GM21717 (cell line): ENCODE data around the gene SRI.
"Not testable (repeated sequence)": the region's sequence is repeated elsewhere in the genome, so short reads cannot be mapped to it uniquely, and the experiment has no call there.

Source experiments
- ATAC-seq: cut with Tn5 transposase; IDR thresholded peaks from one replicate; pipeline ENCODE4 v1.9.1; 2021; ENCODE audit warnings: mild to moderate bottlenecking, moderate library complexity; ENCODE audit not compliant: unreplicated experiment

The SRI gene, protein sequence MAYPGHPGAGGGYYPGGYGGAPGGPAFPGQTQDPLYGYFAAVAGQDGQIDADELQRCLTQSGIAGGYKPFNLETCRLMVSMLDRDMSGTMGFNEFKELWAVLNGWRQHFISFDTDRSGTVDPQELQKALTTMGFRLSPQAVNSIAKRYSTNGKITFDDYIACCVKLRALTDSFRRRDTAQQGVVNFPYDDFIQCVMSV

DNA sequence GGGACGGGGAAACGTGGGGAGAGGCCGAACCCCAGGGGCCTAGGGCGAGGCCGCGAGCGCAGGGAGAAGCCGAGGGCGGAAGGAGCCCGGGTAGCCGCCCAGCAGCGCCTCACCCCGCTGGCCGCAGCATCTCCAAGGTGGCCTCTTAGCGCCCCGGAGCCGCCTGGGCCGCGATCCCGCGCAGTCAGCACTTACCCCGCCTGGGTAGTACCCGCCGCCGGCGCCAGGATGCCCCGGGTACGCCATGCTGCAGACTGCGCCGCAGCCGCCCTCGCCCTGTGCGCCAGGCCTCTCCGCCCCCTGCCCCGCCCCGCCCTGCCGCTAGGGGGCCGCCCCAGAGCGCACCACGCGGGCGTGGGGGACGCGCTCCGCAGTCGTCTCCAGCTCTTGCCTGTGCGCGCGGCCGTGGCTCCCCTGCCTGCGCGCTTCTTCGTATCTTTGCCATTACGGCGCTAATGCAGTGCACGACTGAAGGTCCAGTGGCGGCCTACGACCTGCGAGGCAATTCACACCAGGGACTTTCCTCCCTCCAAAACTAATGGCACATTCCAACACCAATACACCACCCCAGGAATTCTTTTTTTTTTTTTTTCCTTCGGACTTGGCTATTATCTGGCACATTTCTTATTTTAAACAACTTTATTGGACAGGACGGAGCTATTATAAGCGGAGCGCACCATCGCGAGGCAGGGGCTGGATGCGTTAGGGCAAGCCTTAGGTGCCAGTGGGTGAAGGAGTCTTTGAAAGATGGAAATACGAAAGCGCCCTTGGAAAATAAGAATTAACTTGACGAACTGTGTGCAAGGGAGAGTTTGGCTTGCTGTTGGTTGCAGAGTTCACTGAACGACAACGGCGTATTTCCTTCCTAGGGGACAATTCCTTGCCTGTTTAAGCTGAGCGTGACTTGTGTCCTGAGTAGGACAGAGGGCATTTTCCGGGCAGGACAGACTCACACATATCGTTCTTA lies at the start of gene SRI:
SRI (minus strand) TSS at position 258 of the 967 bp plus-strand sequence; CDS start at position 246, 12 bp downstream.
- peak; percentile 81 for ATAC-seq

DNA sequence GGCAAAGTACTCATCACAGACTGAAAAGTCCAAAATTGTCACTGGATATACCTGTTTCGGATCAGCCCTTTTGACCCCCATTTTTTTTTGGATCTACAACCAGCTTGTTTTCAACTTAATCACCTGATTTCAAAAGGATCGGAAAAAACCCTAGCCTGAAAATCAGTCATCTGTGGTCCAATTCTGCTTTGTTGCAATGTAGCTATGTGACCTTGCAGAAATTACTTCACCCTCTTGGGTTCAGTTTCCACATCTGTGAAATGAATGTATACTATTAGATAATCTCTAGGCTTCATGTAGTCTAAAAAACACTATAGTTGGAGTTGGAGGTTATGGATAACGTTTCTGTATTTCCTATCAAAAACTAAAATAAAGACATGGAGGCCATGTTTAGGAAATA lies 49.7 kb upstream of the SRI start:
- ATAC-seq = no peak

DNA sequence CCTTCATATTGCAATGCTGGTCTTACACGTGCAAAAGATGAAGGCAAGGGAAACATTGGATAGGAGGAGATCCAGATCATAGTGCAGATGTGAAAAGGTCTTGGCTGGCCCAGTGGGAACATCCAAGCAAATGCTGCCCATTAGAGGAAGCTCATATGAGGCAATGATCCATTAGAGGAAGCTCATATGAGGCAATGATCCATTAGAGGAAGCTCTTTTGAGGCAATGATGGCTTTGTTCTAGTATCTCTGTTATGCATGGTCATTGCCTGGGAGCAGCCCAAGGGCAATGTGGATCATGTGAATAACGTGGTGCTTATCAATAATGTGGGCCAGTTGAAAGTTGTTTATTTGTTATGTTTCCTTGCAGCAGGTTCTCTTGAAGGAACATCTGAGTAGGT lies 49.0 kb upstream of the SRI start:
- no peak for ATAC-seq

DNA sequence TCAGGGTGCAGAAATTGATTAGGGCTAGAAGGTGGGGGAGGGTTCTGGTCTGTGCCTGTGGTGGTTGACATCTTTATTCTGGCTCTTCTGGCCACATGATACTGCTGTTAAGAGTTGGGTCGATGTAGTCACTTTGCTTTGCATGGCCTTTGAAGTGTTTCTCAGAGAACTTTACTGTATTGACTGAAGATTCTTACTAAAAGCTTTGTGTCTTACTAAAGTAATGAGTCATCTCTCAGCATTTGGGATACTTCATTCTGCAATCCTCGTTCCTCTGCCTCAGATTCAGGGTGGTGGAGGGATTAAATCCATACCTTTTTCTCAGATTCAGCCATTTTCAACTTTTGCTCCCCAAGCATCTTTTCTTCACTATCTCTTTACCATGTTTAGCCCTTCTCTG lies 48.2 kb upstream of the SRI start:
- ATAC-seq = no peak

- ATAC-seq = no peak
Measured at GRCh38 chr7:88267421-88267820, 47.6 kb upstream of the SRI start.

DNA sequence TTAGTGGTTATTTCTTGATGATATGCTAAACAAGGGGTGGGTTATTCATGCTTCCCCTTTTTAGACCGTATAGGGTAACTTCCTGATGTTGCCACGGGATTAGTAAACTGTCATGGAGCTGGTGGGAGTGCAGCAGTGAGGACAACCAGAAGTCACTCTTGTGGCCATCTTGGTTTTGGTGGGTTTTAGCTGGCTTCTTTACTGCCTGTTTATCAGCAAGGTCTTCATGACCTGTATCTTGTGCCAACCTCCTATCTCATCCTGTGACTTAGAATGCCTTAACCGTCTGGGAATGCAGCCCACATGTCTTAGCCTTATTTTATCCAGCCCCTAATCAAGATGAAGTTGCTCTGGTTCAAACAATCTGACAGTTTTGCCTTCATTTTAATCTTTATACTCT lies 45.1 kb upstream of the SRI start:
- not testable (repeated sequence) for ATAC-seq

DNA sequence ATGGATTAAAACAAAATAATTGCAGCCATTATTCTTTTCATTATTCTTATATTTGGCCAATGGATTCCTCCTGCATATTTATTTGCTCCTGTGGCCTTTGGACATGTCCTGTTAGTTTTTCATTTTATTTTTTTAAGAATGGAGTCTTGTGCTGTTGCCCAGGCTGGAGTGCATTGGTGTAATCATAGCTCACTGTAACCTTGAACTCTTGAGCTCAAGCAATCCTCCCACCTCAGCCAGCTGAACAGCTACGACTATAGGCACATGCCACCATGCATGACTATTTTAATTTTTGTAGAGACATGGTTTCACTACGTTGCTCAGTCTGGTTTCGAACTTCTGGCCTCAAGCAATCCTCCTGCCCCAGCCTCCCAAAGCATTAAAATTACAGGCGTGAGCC lies 42.7 kb upstream of the SRI start:
- ATAC-seq = no peak

DNA sequence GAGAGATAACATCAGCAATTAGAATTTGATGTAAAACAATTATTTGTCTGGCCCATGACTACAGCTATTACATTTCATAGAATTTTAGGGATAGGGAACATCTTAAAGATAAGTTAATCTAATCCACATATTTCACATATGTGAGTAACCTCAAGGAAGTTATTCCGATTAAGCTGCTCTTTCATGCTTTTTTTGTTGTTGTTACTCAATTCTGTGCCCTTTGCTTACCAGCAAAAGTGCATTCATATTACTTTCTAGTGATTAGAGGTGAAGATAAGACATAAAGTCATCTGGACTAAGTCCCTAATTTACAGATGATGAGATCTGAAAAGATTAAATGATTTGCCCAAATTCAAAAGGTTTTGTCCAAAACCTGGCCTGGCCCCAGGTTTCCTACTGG lies 40.9 kb upstream of the SRI start:
- ATAC-seq = no peak

DNA sequence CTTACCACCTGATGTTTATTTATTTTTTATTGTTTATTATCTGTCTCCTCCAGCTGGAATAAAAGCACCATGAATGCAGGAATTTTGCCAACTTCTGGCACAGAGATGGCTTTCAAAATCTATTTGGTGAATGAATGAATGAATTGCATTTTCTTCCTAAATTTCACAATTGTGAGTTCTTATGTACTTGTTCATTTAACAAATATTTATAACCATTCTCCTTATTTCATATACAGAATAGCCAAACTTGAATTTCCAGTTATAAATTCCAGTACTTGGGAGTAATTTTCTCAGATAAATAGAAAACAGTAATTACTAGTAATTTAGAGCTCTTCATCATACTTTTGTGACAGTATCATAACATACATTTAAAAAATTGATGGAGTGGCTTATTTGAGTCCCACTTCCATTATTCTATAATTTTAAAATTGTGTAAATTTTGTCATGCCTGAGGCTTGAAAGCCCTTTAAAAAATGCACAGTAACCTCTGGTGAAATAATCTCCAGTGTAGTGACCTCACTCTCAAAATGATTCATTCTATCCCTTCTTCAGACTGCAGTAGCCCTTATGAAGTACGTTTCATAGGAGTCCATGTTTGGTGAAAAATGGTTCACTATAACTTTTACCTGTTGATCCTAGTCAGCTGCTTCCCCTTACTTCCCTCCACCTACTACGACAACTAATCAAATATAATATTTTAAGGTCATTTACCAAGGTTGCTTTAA lies 40.0 kb upstream of the SRI start:
- no peak for ATAC-seq

GRCh38 chr7:88258296-88258695 lies 38.5 kb upstream of the SRI start:
- not testable (repeated sequence) for ATAC-seq

DNA sequence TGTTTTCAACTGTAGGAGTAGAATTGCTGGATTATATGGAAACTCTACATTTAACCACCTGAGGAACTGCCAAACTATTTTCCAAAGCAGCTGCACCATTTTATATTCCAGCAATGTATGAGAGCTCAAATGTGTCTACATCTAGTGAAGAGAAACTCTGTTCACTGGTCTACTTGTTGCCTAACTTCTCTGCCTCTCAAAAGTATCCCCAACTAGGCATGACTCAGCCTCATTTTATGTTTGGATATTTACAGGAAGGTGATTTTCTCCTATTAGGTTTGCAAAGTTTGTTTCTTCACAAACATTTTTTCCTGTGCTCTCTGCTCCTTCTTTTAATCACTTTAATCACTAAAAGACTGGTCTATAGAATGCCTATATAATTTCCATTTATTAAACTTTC lies 37.1 kb upstream of the SRI start:
- ATAC-seq = no peak

DNA sequence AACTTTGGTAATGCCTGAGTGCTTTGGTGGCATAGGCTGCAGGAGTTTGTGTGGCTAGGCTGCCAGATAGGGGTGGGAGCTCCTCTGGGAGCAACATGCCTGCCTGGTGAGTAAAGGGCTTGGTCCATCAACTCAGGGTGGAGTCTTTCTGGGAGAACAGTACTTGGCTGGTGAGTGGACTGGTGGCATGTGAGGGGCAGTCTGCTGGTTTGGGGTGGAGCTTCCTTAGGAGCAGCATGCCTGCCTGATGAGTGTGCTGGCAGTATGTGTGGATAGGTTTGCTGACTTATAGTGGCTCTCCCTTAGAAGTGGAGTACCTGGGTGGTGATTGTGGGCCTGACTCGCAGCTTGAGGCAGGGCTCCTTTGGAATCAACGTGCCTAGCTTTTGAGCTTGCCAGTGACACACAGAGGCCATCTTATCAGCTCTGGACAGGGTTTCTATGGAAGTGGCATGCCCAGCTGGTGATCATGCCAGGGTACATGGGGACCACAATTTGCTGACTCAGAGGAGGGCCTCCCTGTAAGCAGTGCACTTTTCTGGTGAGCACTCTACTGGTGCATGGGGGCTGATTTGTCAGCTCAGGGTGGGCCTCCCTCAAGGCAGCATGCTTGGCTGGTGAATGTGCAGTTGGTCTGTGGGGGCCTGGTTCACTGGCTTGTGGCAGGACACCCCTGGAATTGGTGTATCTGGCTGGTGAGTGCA lies 35.0 kb upstream of the SRI start:
- no peak for ATAC-seq

DNA sequence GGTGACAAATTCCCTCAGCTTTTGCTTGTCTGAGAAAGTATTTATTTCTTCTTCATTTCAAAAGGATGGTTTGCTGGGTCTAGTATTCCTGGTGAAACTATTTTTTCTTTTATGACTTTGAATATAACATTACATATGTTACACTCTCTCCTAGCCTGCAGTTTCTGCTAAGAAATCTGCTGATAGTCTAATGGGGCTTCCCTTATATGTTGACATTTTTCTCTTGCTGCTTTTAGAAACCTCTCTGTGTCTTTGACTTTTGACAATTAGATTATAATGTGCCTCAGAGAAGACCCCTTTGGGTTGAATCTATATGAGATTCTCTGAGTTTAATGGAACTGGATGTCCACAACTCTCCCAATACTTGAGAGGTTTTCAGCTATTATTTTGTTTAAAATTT lies 33.8 kb upstream of the SRI start:
- ATAC-seq = no peak

DNA sequence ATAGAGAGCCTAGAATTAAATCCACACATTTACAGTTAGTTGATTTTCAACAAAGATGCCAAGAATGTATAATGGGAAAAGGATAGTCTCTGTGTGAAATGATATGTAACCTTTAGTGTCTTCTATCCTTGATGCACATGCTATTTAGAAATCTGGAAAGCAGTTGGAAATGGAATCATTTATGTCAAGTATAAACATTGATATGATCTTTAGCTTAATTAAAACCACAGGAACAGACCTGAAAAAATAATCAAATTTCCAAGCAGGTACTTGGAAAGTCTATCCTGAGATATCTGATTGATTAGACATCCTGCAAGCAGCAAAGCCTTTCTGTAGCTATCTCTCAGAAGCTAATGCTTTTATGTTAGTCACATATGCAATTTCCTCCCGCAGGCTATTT lies 24.4 kb upstream of the SRI start:
- ATAC-seq = no peak

- ATAC-seq = peak; percentile 70
Measured at GRCh38 chr7:88243345-88243909, 23.6 kb upstream of the SRI start.

DNA sequence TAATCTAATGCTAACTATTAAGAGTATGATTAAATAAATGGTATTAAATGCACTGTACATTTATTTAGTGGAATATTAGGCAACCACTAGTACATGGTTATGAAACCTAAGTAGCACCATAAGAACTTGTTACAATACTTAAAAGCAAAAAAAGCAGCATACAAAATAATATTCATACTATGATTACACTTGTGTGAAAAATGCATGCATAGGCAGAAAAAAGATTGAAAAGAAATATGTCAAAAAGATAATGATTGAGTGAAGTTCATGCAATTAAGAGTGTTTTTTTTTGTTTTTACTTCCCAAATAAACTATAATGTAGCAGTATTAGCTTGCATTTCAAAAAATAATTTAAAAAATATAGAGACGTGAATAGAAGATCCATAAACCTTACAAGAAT lies 20.0 kb upstream of the SRI start:
- no peak for ATAC-seq

- ATAC-seq = no peak
Measured at GRCh38 chr7:88233828-88234227, 14.0 kb upstream of the SRI start.

DNA sequence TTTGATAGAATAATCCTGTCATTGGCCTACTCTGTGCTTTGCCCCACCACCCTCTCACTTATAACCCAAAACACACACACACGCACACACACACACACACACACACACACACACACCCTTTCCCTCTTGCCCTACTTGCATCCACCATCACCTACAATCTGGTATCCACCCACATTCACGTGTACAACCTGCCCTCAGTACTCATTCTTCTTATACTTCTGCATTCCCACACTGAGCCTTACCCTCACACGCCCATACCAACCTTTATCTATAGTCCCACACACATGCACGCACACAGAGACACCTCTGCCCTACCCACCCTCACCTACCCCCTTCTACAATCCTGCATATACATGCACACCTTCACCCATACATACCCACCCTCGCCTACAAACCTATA lies 10.8 kb upstream of the SRI start:
- no peak for ATAC-seq

DNA sequence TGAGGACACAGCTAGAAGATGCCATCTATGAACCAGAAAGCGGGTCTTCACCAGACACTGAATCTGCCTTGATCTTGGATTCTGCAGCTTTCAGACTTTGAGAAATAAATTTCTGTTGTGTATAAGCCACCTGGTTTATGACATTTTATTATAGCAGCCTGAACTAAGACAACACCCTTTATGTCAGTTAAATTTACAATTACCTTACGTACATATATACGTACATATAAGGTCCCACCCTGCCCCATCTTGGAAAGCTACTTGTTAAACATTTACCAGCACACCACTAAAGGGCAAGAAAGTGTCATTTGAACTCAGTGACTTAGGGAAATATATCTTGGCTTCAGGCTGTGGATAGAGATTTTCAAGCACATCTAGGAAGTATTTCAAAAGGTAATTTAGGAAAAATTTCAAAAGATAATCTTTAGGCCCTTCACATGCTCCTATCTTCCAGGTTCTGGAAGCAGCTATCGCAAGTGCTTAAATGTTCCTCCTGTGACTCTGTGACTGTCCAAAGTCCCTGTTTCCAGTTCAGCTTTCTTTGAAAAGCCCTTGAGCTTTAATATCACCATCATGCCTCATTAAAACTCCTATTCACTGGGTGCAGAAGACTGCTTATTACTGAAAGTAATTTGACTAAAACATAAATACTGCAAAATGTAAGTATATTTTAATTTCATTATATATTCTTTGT lies 9.6 kb upstream of the SRI start:
- ATAC-seq = no peak

DNA sequence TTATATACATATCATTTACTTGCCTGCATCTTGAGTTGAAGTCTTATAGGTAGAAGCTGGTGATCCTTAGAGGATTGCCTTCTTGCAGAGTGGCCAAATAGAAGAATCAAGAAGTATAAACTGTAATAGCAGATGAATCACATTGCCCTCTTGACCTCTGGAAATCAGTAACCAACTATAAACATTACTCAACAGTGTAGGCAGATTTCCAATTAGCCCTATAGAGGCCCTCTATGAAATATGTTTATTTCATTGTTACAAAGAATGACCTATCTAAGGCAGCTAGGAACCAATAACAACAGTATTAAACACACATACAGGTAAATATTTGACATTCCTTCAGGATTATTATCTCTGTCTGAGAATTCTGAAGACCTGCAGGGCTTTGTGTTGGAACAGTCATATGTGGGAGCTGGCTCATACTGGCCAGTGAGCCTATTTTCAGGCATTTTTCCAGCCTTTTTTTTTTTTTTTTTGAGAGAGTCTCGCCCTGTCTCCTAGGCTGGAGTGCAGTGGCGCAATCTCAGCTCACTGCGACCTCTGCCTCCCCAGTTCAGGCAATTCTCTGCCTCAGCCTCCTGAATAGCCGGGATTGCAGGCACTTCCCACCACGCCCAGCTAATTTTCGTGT lies 7.2 kb upstream of the SRI start:
- no peak for ATAC-seq
